ENCODE data around the gene PRKCZ. TPM values are rescaled to one million over a fixed set of nuclear protein-coding genes. Genes with fewer than 3 reads are reported as not detected.
A peak's percentile ranks its signal among the peaks of the same experiment; 100 is the strongest.
"Not testable (repeated sequence)": the region's sequence is repeated elsewhere in the genome, so short reads cannot be mapped to it uniquely, and the experiment has no call there.

The PRKCZ gene
- total RNA-seq, 1 donor from 2014 or later: 37.6 TPM

DNA sequence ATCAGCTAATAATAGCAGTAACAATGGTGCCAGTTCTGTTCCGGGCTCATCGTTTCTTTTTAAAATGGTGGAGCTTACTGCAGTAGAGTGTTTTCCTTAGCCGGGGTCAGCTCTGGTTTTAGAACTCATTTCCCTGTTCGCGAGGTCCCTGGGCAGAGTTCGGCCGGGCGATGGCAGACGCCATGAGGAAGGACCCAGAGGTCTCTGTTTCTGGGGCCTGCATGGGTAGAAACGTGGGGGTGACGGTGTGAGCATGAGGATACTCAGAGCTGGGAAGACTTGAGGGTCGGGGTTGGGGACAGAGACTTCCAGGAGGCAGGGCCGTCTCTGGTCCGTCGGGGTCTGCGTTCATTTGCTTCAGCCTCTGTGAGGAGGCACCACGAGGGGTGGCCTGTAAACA, 38.8 kb downstream of the PRKCZ start:
- no peak overlapping the region for H3K4me3 ChIP-seq (ENCODE audit: low read depth, low read length)
- no peaks in the 10 kb centered on the region for H3K36me3 ChIP-seq (ENCODE audit: control insufficient read depth, insufficient read depth, low read length)
- TF ChIP-seq, protein P1, sequence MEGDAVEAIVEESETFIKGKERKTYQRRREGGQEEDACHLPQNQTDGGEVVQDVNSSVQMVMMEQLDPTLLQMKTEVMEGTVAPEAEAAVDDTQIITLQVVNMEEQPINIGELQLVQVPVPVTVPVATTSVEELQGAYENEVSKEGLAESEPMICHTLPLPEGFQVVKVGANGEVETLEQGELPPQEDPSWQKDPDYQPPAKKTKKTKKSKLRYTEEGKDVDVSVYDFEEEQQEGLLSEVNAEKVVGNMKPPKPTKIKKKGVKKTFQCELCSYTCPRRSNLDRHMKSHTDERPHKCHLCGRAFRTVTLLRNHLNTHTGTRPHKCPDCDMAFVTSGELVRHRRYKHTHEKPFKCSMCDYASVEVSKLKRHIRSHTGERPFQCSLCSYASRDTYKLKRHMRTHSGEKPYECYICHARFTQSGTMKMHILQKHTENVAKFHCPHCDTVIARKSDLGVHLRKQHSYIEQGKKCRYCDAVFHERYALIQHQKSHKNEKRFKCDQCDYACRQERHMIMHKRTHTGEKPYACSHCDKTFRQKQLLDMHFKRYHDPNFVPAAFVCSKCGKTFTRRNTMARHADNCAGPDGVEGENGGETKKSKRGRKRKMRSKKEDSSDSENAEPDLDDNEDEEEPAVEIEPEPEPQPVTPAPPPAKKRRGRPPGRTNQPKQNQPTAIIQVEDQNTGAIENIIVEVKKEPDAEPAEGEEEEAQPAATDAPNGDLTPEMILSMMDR (IDR thresholded peaks at IDR 0.05; ENCODE audit: insufficient read depth, low read length, poor library complexity, severe bottlenecking): no peak
- H3K27me3 ChIP-seq (ENCODE audit: control insufficient read depth, insufficient read depth, low read length): no peaks in the 10 kb centered on the region
- DNase-seq (ENCODE audit: low read depth): no peak

DNA sequence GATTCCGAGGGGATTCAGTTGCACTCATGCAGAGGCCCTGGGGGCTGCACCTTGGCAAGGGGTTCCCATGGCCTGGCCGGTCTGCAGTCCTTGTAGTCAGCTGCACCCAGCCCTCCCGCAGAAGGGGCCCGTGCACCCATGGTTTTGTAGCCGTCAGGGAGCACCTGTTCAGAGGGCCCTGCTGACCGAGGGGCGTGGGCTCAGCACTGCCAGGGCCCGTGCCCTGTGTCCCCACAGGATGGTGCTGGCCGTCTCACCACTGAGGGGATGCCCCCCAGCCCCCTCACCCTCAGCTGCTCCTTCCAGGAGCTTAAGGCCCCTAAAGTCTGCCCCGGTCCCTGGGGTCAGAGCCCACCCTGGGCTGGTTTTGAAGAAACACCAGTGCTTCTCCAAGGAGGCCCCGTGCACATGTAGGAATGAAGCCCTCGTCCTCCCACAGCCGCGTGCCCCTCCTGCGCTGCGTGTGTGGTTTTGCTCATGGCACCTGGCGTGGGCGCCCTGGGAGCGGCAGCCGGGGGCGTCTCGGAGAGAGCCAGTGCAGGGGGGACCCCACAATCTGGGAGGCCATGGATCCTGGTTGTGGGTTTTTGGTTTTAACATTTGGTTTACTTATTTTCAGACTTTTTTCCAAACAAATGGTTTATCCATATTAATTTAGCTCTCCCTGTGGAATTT, 40.1 kb downstream of the PRKCZ start:
- TF ChIP-seq, protein P1 (IDR thresholded peaks at IDR 0.05; ENCODE audit: insufficient read depth, low read length, poor library complexity, severe bottlenecking): no peak
- H3K27me3 ChIP-seq (ENCODE audit: control insufficient read depth, insufficient read depth, low read length): no peaks in the 10 kb centered on the region
- H3K36me3 ChIP-seq (ENCODE audit: control insufficient read depth, insufficient read depth, low read length): no peaks in the 10 kb centered on the region
- DNase-seq (ENCODE audit: low read depth): no peak
- no peak overlapping the region for H3K4me3 ChIP-seq (ENCODE audit: low read depth, low read length)

DNA sequence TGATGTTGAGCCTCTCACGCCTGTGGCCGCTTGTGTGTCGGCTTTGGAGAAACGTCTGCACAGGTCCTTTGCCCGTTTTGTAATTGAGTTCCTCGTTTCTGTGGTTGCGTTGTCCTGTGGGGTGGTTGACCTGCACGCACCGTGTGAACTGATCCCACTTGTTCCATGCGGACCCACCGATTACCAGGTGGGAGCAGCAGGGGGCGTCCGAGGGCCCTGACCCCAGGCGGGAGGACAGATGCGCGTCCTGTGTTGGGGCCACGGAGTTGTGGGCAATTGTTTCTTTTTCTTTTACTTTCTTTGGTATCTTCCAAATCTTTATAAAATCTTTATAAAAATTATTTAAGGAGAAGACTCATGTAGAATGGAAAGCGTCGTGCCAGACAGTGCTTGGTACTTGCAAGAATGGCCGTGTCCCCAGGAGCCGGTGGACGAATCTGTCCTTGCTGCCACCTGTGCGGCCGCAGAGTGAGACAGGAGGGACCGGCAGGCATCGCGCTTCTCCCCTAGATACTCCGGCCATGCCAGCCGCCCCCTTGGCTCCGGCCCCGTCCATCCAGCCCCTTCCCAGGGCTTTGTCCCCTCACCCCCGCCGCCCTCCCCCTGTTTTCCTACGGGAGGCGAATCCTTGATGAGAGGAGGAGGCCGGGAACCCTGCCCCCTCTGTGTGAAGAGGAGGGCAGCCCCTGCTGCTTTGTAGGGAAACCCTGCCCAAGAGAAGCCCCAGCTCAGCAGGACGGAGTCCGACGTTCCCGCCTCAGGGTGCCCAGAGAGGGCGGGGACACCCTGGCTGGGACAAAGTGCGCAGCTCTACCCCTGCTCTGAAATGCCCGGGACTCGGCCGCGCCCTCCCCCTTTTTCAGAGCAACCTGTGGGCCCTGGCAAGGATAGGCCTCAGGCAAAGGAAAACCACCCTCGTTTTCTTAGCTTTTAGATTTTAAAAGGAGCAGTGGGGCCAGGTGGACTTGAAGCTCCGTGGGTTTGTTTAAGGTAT, 41.7 kb downstream of the PRKCZ start:
- Histone ChIP-seq H3K4me3 (ENCODE audit: low read depth, low read length) (no peak overlapping the region), H3K27me3 (ENCODE audit: control insufficient read depth, insufficient read depth, low read length) (no peaks in the 10 kb centered on the region), H3K36me3 (ENCODE audit: control insufficient read depth, insufficient read depth, low read length) (no peaks in the 10 kb centered on the region)
- TF ChIP-seq, protein P1 (IDR thresholded peaks at IDR 0.05; ENCODE audit: insufficient read depth, low read length, poor library complexity, severe bottlenecking): peak; percentile 48
- no peak for DNase-seq (ENCODE audit: low read depth)

DNA sequence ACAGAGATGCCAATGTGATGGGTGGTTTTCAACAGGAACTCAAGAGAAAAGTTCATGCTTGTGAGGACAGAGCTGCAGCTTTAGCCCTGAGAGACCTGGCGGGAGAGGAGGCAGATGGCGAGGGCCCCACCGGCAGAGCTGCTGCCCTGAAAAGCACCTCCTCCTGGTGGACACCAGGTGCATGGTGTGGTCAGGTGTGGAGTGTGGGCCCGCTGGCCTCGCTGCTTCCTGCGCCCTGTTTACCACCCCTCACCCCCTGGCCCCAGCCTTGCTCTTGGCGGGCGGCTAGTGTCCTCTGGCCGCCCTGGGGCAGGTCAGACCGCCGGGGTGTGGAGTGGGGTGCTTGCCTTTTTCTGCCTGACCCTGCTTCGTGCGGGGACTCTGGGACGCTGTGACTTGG, 42.8 kb downstream of the PRKCZ start:
- H3K36me3 ChIP-seq (ENCODE audit: control insufficient read depth, insufficient read depth, low read length): no peaks in the 10 kb centered on the region
- no peaks in the 10 kb centered on the region for H3K27me3 ChIP-seq (ENCODE audit: control insufficient read depth, insufficient read depth, low read length)
- no peak overlapping the region for H3K4me3 ChIP-seq (ENCODE audit: low read depth, low read length)
- TF ChIP-seq, protein P1 (IDR thresholded peaks at IDR 0.05; ENCODE audit: insufficient read depth, low read length, poor library complexity, severe bottlenecking): no peak
- no peak for DNase-seq (ENCODE audit: low read depth)

DNA sequence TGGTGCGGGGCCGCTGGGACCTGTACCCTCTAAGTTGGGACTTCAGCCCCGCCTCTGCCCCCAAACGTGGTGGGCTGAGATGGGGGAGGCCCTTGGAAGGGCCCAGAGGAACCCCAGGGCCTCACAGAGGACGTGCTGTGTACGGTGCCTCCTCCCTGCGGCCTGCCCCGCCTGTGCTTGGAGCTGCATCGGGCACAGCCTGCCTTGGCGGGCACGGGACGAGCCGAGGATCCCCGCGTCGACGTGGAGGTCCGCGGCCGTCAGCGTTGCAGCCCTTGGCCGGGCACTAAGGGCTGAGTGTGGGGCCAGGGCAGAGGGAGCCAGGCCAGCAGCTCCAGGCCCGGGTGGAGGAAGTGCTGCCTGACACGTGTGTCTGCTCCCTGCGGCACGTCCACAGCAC, 43.4 kb downstream of the PRKCZ start:
- H3K27me3 ChIP-seq (ENCODE audit: control insufficient read depth, insufficient read depth, low read length): no peaks in the 10 kb centered on the region
- TF ChIP-seq, protein P1 (IDR thresholded peaks at IDR 0.05; ENCODE audit: insufficient read depth, low read length, poor library complexity, severe bottlenecking): no peak
- H3K36me3 ChIP-seq (ENCODE audit: control insufficient read depth, insufficient read depth, low read length): no peaks in the 10 kb centered on the region
- DNase-seq (ENCODE audit: low read depth): no peak
- no peak overlapping the region for H3K4me3 ChIP-seq (ENCODE audit: low read depth, low read length)

DNA sequence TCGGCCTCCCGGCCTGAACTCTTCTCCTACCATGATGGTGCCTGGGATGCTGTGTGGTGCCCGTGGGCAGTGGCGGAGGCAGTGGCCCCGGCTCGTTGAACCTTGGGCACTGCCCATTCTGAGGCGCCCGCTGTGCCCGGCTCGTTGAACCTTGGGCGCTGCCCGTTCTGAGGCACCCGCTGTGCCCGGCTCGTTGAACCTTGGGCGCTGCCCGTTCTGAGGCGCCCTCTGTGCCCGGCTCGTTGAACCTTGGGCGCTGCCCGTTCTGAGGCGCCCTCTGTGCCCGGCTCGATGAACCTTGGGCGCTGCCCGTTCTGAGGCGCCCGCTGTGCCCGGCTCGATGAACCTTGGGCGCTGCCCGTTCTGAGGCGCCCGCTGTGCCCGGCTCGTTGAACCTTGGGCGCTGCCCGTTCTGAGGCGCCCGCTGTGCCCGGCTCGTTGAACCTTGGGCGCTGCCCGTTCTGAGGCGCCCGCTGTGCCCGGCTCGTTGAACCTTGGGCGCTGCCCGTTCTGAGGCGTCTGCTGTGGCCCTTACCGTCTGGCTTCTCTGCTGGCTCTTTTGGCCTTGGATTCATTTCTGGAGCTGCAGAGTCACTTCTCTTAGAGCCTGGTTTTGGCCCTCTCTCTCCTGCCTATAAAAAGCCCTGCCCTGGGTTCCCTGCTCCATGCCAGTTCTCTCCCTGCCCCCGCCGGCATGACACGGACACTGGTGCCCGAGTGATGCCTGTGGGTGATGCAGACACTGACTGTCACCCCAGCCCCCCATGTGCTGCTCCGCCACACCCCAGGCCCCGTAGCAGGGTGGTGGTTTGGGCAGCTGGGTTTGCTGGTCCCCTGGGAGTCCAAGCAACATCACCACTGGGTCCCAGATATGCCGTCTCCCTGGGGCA, 44.3 kb downstream of the PRKCZ start:
- H3K4me3 ChIP-seq (ENCODE audit: low read depth, low read length); H3K27me3 ChIP-seq (ENCODE audit: control insufficient read depth, insufficient read depth, low read length); DNase-seq (ENCODE audit: low read depth); H3K36me3 ChIP-seq (ENCODE audit: control insufficient read depth, insufficient read depth, low read length): not testable (repeated sequence)
